Neural cell (in vitro differentiated cells): ENCODE results near the gene EXOC4. TPM values are rescaled to one million over a fixed set of nuclear protein-coding genes. Genes with fewer than 3 reads are reported as not detected.

Experiments used
- H2AFZ ChIP-seq: fragments of 200-600, 300-800 bp; sonication (generic), shearing (Covaris generic); 2 replicates; pipeline ENCODE4 v1.6.0; 2014; ENCODE audit warnings: low read depth, mild to moderate bottlenecking, antibody characterized with exemption, low read length, moderate library complexity
- H3F3A ChIP-seq: fragments of 200-600 bp; shearing (Covaris generic); 2 replicates; pipeline ENCODE4 v1.6.1; 2016; ENCODE audit warnings: mild to moderate bottlenecking, moderate library complexity, mixed read lengths, antibody characterized with exemption, low read length; ENCODE audit not compliant: insufficient read depth, poor library complexity, severe bottlenecking
- H3K27ac ChIP-seq: fragments of 200-600, 300-800 bp; sonication (generic), shearing (Covaris generic); 2 replicates; pipeline ENCODE4 v1.5.1; 2014; ENCODE audit warnings: mild to moderate bottlenecking, low read length, moderate library complexity
- H3K27me3 ChIP-seq: fragments of 300-800, 200-600 bp; sonication (generic), shearing (Covaris generic); 2 replicates; pipeline ENCODE4 v1.6.0; 2014; ENCODE audit warnings: mild to moderate bottlenecking, low read depth, low read length, moderate library complexity; ENCODE audit not compliant: insufficient read depth
- H3K36me3 ChIP-seq: fragments of 300-800, 200-600 bp; sonication (generic), shearing (Covaris generic); 2 replicates; pipeline ENCODE4 v1.5.1; 2014; ENCODE audit warnings: mild to moderate bottlenecking, antibody characterized with exemption, low read length, moderate library complexity; ENCODE audit not compliant: insufficient read depth
- H3K4me2 ChIP-seq: fragments of 300-800, 200-600 bp; sonication (generic), shearing (Covaris generic); 2 replicates; pipeline ENCODE4 v1.6.0; 2014; ENCODE audit warnings: mild to moderate bottlenecking, low read length
- H3K4me3 ChIP-seq: fragments of 300-800, 200-600 bp; sonication (generic), shearing (Covaris generic); 2 replicates; pipeline ENCODE4 v1.5.1; 2014; ENCODE audit warnings: mild to moderate bottlenecking, low read length, moderate library complexity
- H3K79me2 ChIP-seq: fragments of 200-600 bp; shearing (Covaris generic); replicated peaks from 2 replicates; pipeline ENCODE4 v1.6.0; 2014; ENCODE audit warnings: mild to moderate bottlenecking, low read length, moderate library complexity; ENCODE audit not compliant: insufficient read depth
- H3K9ac ChIP-seq: fragments of 300-800, 200-600 bp; sonication (generic), shearing (Covaris generic); 2 replicates; pipeline ENCODE4 v1.6.1; 2016; ENCODE audit warnings: mild to moderate bottlenecking, low read length, mixed read lengths
- H3K9me2 ChIP-seq: fragments of 200-600 bp; shearing (Covaris generic); 2 replicates; pipeline ENCODE4 v1.6.1; 2016; ENCODE audit warnings: mild to moderate bottlenecking, low read length, mixed read lengths; ENCODE audit not compliant: insufficient read depth
- H3K9me3 ChIP-seq: fragments of 200-600, 300-800 bp; sonication (generic), shearing (Covaris generic); 2 replicates; pipeline ENCODE4 v1.6.1; 2016; ENCODE audit warnings: mild to moderate bottlenecking, mixed run types, low read length, moderate library complexity, mixed read lengths
- H4K20me1 ChIP-seq: fragments of 200-600 bp; shearing (Covaris generic); 2 replicates; pipeline ENCODE4 v1.6.1; 2016; ENCODE audit warnings: mild to moderate bottlenecking, mixed run types; ENCODE audit not compliant: insufficient read depth
- CTCF ChIP-seq: fragments of 450-650 bp; IDR thresholded peaks from 2 replicates; pipeline ENCODE4 v1.5.1; 2014; ENCODE audit warnings: antibody characterized with exemption, mild to moderate bottlenecking, moderate library complexity; ENCODE audit not compliant: poor library complexity, severe bottlenecking
- EP300 ChIP-seq: fragments of 450-650 bp; conservative IDR thresholded peaks from 2 replicates; pipeline ENCODE4 v1.6.1; 2014; ENCODE audit warnings: antibody characterized with exemption, mild to moderate bottlenecking, moderate library complexity; ENCODE audit not compliant: poor library complexity, severe bottlenecking
- EZH2 ChIP-seq: fragments of 200-600, 300-800 bp; shearing (Covaris generic), sonication (generic); IDR thresholded peaks from 2 replicates; pipeline ENCODE4 v1.6.1; 2014; ENCODE audit warnings: antibody characterized with exemption, low read length, borderline replicate concordance, mild to moderate bottlenecking; ENCODE audit not compliant: insufficient read depth, poor library complexity, severe bottlenecking
- MXI1 ChIP-seq: fragments of 450-650 bp; conservative IDR thresholded peaks from 2 replicates; pipeline ENCODE4 v1.6.1; 2014; ENCODE audit warnings: antibody characterized with exemption, mild to moderate bottlenecking; ENCODE audit not compliant: poor library complexity, severe bottlenecking
- POLR2AphosphoS5 ChIP-seq: IDR thresholded peaks from 2 replicates; pipeline ENCODE4 v1.6.1; 2012
- REST ChIP-seq: IDR thresholded peaks from 2 replicates; pipeline ENCODE4 v1.6.1; 2012; ENCODE audit warnings: borderline replicate concordance
- SMC3 ChIP-seq: fragments of 450-650 bp; conservative IDR thresholded peaks from 2 replicates; pipeline ENCODE4 v1.6.1; 2014; ENCODE audit warnings: antibody characterized with exemption, mild to moderate bottlenecking, moderate library complexity; ENCODE audit not compliant: poor library complexity
- TAF1 ChIP-seq: IDR thresholded peaks from 2 replicates; pipeline ENCODE4 v1.6.1; 2012; ENCODE audit warnings: low read depth
- polyA plus RNA-seq: library from polyadenylated mRNA; depleted of rRNA; stranded (reverse); fragments of >200 nt; gene quantifications from 2 replicates; pipeline ENCODE4 v1.2.3, GENCODE V29; 2014

Gene EXOC4
- polyA plus RNA-seq, 1 donor from 2014 or later: 36.5 TPM

GRCh38 chr7:133583545-133584171, 330.8 kb downstream of the EXOC4 start (continued):
- TF ChIP-seq MXI1: no peak

GRCh38 chr7:133584956-133585668, 332.2 kb downstream of the EXOC4 start:
- H3K27ac ChIP-seq: no peak overlapping the region
- no peak overlapping the region for H3K4me3 ChIP-seq
- H3K79me2 ChIP-seq: no peaks in the 10 kb centered on the region
- TF ChIP-seq POLR2AphosphoS5: no peak
- no peak for TF ChIP-seq EZH2
- no peak for TF ChIP-seq SMC3
- TF ChIP-seq TAF1: no peak
- TF ChIP-seq REST: no peak
- TF ChIP-seq EP300: no peak
- no peak for TF ChIP-seq CTCF
- no peak for TF ChIP-seq MXI1
- H3K9ac ChIP-seq: no peak overlapping the region
- no peaks in the 10 kb centered on the region for H3K36me3 ChIP-seq
- H3K9me3 ChIP-seq: no peaks in the 10 kb centered on the region
- H3F3A ChIP-seq: no peaks in the 10 kb centered on the region
- H2AFZ ChIP-seq: no peak overlapping the region
- H3K4me2 ChIP-seq: no peak overlapping the region
- H4K20me1 ChIP-seq: no peaks in the 10 kb centered on the region
- H3K27me3 ChIP-seq: no peaks in the 10 kb centered on the region
- H3K9me2 ChIP-seq: no peaks in the 10 kb centered on the region

- TF ChIP-seq EP300 (no peak), REST (no peak)
- H3K79me2 ChIP-seq: no peaks in the 10 kb centered on the region
- no peaks in the 10 kb centered on the region for H3K9me2 ChIP-seq
- no peaks in the 10 kb centered on the region for H3F3A ChIP-seq
- no peaks in the 10 kb centered on the region for H3K36me3 ChIP-seq
- H3K9ac ChIP-seq: no peak overlapping the region
- H2AFZ ChIP-seq: no peak overlapping the region
- H3K9me3 ChIP-seq: no peaks in the 10 kb centered on the region
- H3K27ac ChIP-seq: no peak overlapping the region
- no peaks in the 10 kb centered on the region for H3K27me3 ChIP-seq
- H4K20me1 ChIP-seq: no peaks in the 10 kb centered on the region
- H3K4me3 ChIP-seq: no peak overlapping the region
- H3K4me2 ChIP-seq: no peak overlapping the region
These were observed 333.4 kb downstream of the EXOC4 start for GRCh38 chr7:133586253-133586652.
